ENCODE data around the gene COG7.
"Not testable (repeated sequence)": the region's sequence is repeated elsewhere in the genome, so short reads cannot be mapped to it uniquely, and the experiment has no call there.

The COG7 gene

GRCh38 chr16:23476289-23476688, 23.3 kb upstream of the COG7 start:
- DNase-seq (ENCODE audit: low read depth, low spot score) = no peak

GRCh38 chr16:23469814-23470213, 16.8 kb upstream of the COG7 start:
- no peak for DNase-seq (ENCODE audit: low read depth, low spot score)

GRCh38 chr16:23466162-23466885, 13.3 kb upstream of the COG7 start:
- no peak for DNase-seq (ENCODE audit: low read depth, low spot score)

GRCh38 chr16:23465179-23465578, 12.2 kb upstream of the COG7 start:
- DNase-seq (ENCODE audit: low read depth, low spot score) = no peak

GRCh38 chr16:23464196-23464595, 11.2 kb upstream of the COG7 start:
- DNase-seq (ENCODE audit: low read depth, low spot score) = no peak

GRCh38 chr16:23462994-23463393, 10.0 kb upstream of the COG7 start:
- not testable (repeated sequence) for DNase-seq (ENCODE audit: low read depth, low spot score)

GRCh38 chr16:23453338-23454052, 506 bp upstream of the COG7 start:
- no peak for DNase-seq (ENCODE audit: low read depth, low spot score)

GRCh38 chr16:23452221-23452571, 793 bp downstream of the COG7 start:
- DNase-seq (ENCODE audit: low read depth, low spot score) = no peak

- no peak for DNase-seq (ENCODE audit: low read depth, low spot score)
Measured at GRCh38 chr16:23448392-23448791, 4.6 kb downstream of the COG7 start.

GRCh38 chr16:23437542-23437941, 15.4 kb downstream of the COG7 start:
- DNase-seq (ENCODE audit: low read depth, low spot score) = not testable (repeated sequence)

- DNase-seq (ENCODE audit: low read depth, low spot score) = no peak
Measured at GRCh38 chr16:23436951-23437350, 16.0 kb downstream of the COG7 start.

GRCh38 chr16:23435500-23435899, 17.5 kb downstream of the COG7 start:
- DNase-seq (ENCODE audit: low read depth, low spot score) = no peak

- no peak for DNase-seq (ENCODE audit: low read depth, low spot score)
Measured at GRCh38 chr16:23434380-23434779, 18.6 kb downstream of the COG7 start.

- DNase-seq (ENCODE audit: low read depth, low spot score) = no peak
Measured at GRCh38 chr16:23433261-23433920, 19.6 kb downstream of the COG7 start.

- no peak for DNase-seq (ENCODE audit: low read depth, low spot score)
Measured at GRCh38 chr16:23432176-23433128, 20.5 kb downstream of the COG7 start.

- DNase-seq (ENCODE audit: low read depth, low spot score) = no peak
Measured at GRCh38 chr16:23428351-23428750, 24.6 kb downstream of the COG7 start.

GRCh38 chr16:23424292-23424958, 28.6 kb downstream of the COG7 start:
- no peak for DNase-seq (ENCODE audit: low read depth, low spot score)

GRCh38 chr16:23423496-23424049, 29.4 kb downstream of the COG7 start:
- DNase-seq (ENCODE audit: low read depth, low spot score) = peak; percentile 65

- no peak for DNase-seq (ENCODE audit: low read depth, low spot score)
Measured at GRCh38 chr16:23420011-23420410, 33.0 kb downstream of the COG7 start.

- no peak for DNase-seq (ENCODE audit: low read depth, low spot score)
Measured at GRCh38 chr16:23416816-23417215, 36.2 kb downstream of the COG7 start.

GRCh38 chr16:23414731-23415130, 38.3 kb downstream of the COG7 start:
- no peak for DNase-seq (ENCODE audit: low read depth, low spot score)
